T-helper 17 cell (primary cell): Measurements from ENCODE around the gene NUP133. TPM values are rescaled to one million over a fixed set of nuclear protein-coding genes. Genes with fewer than 3 reads are reported as not detected.

Experiments used
- ATAC-seq: fragments of 150-1000 bp; cut with Tn5 transposase; 2 replicates; pipeline ENCODE4 v1.10.0; 2021; ENCODE audit warnings: mild to moderate bottlenecking, moderate library complexity
- DNase-seq, 3 donors: peaks; one replicate each; pipeline versions ENCODE4 v3.0.0 to v3.0.0-alpha.2; 2020 to 2021
- H3K9me3 ChIP-seq: one replicate; pipeline ENCODE4 v1.7.0; 2013; ENCODE audit warnings: low read length, mild to moderate bottlenecking; ENCODE audit not compliant: control insufficient read depth, poor library complexity, severe bottlenecking
- H3K27ac Mint-ChIP-seq: one replicate; pipeline ENCODE4 v1.8.0; 2022; ENCODE audit warnings: mild to moderate bottlenecking, moderate library complexity, mixed read lengths
- H3K27me3 Mint-ChIP-seq: one replicate; pipeline ENCODE4 v1.8.0; 2022; ENCODE audit warnings: mixed read lengths
- H3K36me3 Mint-ChIP-seq: one replicate; pipeline ENCODE4 v1.8.0; 2022; ENCODE audit warnings: low read depth, mixed read lengths
- H3K4me1 Mint-ChIP-seq: one replicate; pipeline ENCODE4 v1.8.0; 2022; ENCODE audit warnings: mild to moderate bottlenecking, mixed read lengths
- H3K4me3 Mint-ChIP-seq: one replicate; pipeline ENCODE4 v1.8.0; 2022; ENCODE audit warnings: mild to moderate bottlenecking, moderate library complexity, mixed read lengths
- total RNA-seq, 4 donors: library from RNA in 2 of 4; stranded (reverse) in 2 of 4; gene quantifications; one replicate each; pipeline ENCODE4 v1.2.3 and lab custom pipeline; 2022 to 2026

Gene NUP133
- total RNA-seq, 2 donors from 2014 or later = 26.0 to 35.9 TPM

GRCh38 chr1:229457436-229457835, 50.7 kb downstream of the NUP133 start:
- no peaks in the 10 kb centered on the region for H3K9me3 ChIP-seq
- Mint-ChIP-seq H3K27me3 (no peaks in the 10 kb centered on the region), H3K27ac (peak overlapping the region; percentile 43), H3K36me3 (peaks cover 8% of the 10 kb centered on the region), H3K4me3 (no peak overlapping the region), H3K4me1 (peaks cover 6% of the 10 kb centered on the region)
- ATAC-seq = no peak
- DNase-seq = no peak

GRCh38 chr1:229456016-229456415, 52.1 kb downstream of the NUP133 start:
- ATAC-seq = no peak
- H3K4me1 Mint-ChIP-seq = peaks cover 6% of the 10 kb centered on the region
- H3K9me3 ChIP-seq = no peaks in the 10 kb centered on the region
- no peak overlapping the region for H3K4me3 Mint-ChIP-seq
- no peaks in the 10 kb centered on the region for H3K27me3 Mint-ChIP-seq
- DNase-seq = no peak
- H3K36me3 Mint-ChIP-seq = peaks cover 8% of the 10 kb centered on the region
- peak overlapping the region; percentile 43 for H3K27ac Mint-ChIP-seq

GRCh38 chr1:229454056-229454455, 54.1 kb downstream of the NUP133 start:
- Mint-ChIP-seq H3K4me3 (no peak overlapping the region), H3K36me3 (peaks cover 2% of the 10 kb centered on the region), H3K27me3 (no peaks in the 10 kb centered on the region), H3K4me1 (peaks cover 6% of the 10 kb centered on the region), H3K27ac (no peak overlapping the region)
- no peak for ATAC-seq
- H3K9me3 ChIP-seq = no peaks in the 10 kb centered on the region
- no peak for DNase-seq

DNA sequence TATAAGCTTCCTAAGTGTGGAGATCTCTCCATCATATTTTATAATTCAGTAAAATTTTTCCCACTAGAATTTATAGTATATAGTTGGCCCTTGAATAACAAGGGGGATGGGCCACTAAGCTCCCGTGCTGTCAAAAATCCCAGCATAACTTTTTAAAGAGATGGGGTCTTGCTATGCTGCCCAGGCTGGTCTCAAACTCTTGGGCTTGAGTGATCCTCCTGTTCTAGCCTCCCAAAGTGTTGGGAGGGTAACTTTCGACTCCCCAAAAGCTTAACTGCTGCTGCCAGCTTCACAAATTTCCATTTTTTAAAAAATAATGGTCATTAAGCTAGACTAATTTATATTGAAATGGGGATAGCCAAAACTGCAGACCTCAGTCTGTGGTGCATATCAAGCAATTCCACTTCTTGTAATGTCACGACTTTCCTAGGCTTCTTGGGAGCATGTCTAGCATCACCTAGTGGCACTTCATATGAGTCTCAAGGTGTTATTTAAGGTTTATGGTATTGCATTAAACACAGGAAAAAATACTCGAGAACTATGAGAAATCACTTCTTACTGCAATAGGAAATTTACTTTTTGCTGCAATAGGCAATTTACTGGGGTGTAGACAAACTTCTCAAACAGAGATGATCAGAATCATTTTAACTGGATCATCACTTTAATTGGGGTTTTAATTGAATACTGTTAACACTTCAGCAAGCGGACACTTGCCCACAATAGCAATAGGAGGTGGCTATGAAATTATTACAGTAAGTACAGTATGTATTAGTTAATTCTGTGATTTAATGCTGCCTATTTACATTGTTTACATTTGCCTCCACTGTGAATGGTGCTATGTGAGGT, 55.0 kb downstream of the NUP133 start:
- no peak overlapping the region for H3K4me3 Mint-ChIP-seq
- H3K4me1 Mint-ChIP-seq = peaks cover 6% of the 10 kb centered on the region
- no peaks in the 10 kb centered on the region for H3K27me3 Mint-ChIP-seq
- peaks cover 2% of the 10 kb centered on the region for H3K36me3 Mint-ChIP-seq
- ATAC-seq (no peak), DNase-seq (no peak)
- H3K27ac Mint-ChIP-seq = no peak overlapping the region
- H3K9me3 ChIP-seq = no peaks in the 10 kb centered on the region

DNA sequence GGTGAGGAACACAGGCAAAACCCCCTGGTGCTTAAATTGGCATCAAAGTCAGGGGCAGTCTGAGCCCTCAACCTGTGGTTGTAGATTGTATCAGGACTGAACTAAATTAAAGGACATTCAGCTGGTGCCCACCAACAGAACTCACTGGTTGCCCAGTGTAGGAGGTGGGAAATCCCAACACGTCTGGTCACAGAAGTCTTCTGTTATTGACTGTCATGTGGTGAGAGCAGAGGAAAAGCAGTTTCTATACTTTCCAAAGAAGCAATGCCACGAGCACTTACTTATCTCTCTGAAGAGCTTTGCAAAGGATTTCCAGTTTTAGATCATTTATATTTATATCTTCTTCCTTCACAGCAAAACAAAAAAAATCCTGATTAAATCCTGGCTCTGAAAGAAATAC, 59.3 kb downstream of the NUP133 start:
- Mint-ChIP-seq H3K27ac (no peak overlapping the region), H3K4me3 (no peak overlapping the region), H3K27me3 (no peaks in the 10 kb centered on the region), H3K4me1 (no peaks in the 10 kb centered on the region), H3K36me3 (no peaks in the 10 kb centered on the region)
- DNase-seq (no peak), ATAC-seq (no peak)
- H3K9me3 ChIP-seq = no peaks in the 10 kb centered on the region

DNA sequence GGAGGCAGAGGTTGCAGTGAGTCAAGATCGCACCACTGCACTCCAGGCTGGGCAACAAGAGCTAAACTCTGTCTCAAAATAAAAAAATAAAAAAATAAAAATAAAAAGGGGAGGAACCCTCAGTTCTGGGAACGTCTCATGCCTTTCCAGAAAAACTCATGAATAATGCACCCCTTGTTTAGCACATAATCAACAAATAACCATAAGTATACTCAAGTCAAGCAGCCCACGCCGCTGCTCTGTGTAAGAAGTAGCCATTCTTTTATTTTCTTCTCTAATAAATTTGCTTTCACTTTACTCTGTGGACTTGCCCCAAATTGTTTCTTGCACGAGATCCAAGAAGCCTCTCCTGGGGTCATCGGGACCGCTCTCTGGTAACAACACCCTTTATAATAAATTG, 59.8 kb downstream of the NUP133 start:
- Mint-ChIP-seq H3K27me3 (no peaks in the 10 kb centered on the region), H3K27ac (no peak overlapping the region), H3K4me3 (no peak overlapping the region), H3K36me3 (no peaks in the 10 kb centered on the region), H3K4me1 (no peaks in the 10 kb centered on the region)
- no peak for DNase-seq
- H3K9me3 ChIP-seq = no peaks in the 10 kb centered on the region
- no peak for ATAC-seq

- H3K9me3 ChIP-seq = no peaks in the 10 kb centered on the region
- no peak overlapping the region for H3K27ac Mint-ChIP-seq
- DNase-seq (no peak), ATAC-seq (no peak)
- no peaks in the 10 kb centered on the region for H3K36me3 Mint-ChIP-seq
- no peaks in the 10 kb centered on the region for H3K4me1 Mint-ChIP-seq
- no peak overlapping the region for H3K4me3 Mint-ChIP-seq
- H3K27me3 Mint-ChIP-seq = no peaks in the 10 kb centered on the region
These were observed 60.3 kb downstream of the NUP133 start for GRCh38 chr1:229447809-229448252.

DNA sequence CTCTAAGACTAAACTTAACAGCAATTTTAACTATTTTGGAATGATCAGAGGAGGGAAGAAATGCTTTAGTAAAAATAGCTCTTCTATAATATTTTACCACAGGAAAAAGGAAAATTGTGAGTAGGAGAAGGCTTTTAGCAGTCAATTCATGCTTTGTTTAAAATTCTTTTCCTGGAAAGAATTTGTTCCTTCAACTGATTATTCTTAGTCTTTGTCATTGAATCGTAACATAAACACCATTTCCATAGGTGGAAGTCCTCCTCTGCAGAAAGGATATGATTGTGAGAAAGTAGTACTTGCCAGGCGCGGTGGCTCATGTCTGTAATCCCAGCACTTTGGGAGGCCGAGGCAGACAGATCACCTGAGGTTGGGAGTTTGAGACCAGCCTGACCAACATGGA, 62.3 kb downstream of the NUP133 start:
- Mint-ChIP-seq H3K36me3 (no peaks in the 10 kb centered on the region), H3K4me1 (no peaks in the 10 kb centered on the region), H3K27ac (no peak overlapping the region), H3K27me3 (no peaks in the 10 kb centered on the region), H3K4me3 (no peak overlapping the region)
- DNase-seq (no peak), ATAC-seq (no peak)
- no peaks in the 10 kb centered on the region for H3K9me3 ChIP-seq

GRCh38 chr1:229440851-229441537, 67.1 kb downstream of the NUP133 start:
- H3K27me3 Mint-ChIP-seq = peaks cover 12% of the 10 kb centered on the region
- DNase-seq (no peak), ATAC-seq (no peak)
- peaks cover 2% of the 10 kb centered on the region for H3K36me3 Mint-ChIP-seq
- H3K27ac Mint-ChIP-seq = no peak overlapping the region
- no peak overlapping the region for H3K4me3 Mint-ChIP-seq
- peaks cover 2% of the 10 kb centered on the region for H3K4me1 Mint-ChIP-seq
- H3K9me3 ChIP-seq = no peaks in the 10 kb centered on the region

GRCh38 chr1:229438021-229438420, 70.1 kb downstream of the NUP133 start:
- Mint-ChIP-seq H3K27me3 (peaks cover 36% of the 10 kb centered on the region), H3K27ac (no peak overlapping the region), H3K4me1 (peaks cover 8% of the 10 kb centered on the region), H3K4me3 (no peak overlapping the region), H3K36me3 (peaks cover 2% of the 10 kb centered on the region)
- no peaks in the 10 kb centered on the region for H3K9me3 ChIP-seq
- DNase-seq = no peak
- no peak for ATAC-seq

GRCh38 chr1:229437443-229437842, 70.7 kb downstream of the NUP133 start:
- no peaks in the 10 kb centered on the region for H3K9me3 ChIP-seq

GRCh38 chr1:229436201-229436600, 71.9 kb downstream of the NUP133 start:
- no peak for ATAC-seq

More at GRCh38 chr1:229437443-229437842, 70.7 kb downstream of the NUP133 start:
- H3K4me3 Mint-ChIP-seq = no peak overlapping the region
- peaks cover 40% of the 10 kb centered on the region for H3K27me3 Mint-ChIP-seq
- H3K36me3 Mint-ChIP-seq = peaks cover 2% of the 10 kb centered on the region
- no peak for DNase-seq
- peaks cover 8% of the 10 kb centered on the region for H3K4me1 Mint-ChIP-seq
- no peak overlapping the region for H3K27ac Mint-ChIP-seq
- ATAC-seq = no peak

GRCh38 chr1:229434641-229435051, 73.5 kb downstream of the NUP133 start:
- Mint-ChIP-seq H3K36me3 (peaks cover 4% of the 10 kb centered on the region), H3K27ac (no peak overlapping the region), H3K4me3 (no peak overlapping the region), H3K4me1 (peaks cover 26% of the 10 kb centered on the region), H3K27me3 (peaks cover 61% of the 10 kb centered on the region)
- ATAC-seq (no peak), DNase-seq (no peak)
- no peaks in the 10 kb centered on the region for H3K9me3 ChIP-seq

More at GRCh38 chr1:229436201-229436600, 71.9 kb downstream of the NUP133 start:
- H3K9me3 ChIP-seq = no peaks in the 10 kb centered on the region
- Mint-ChIP-seq H3K27me3 (peaks cover 48% of the 10 kb centered on the region), H3K36me3 (peaks cover 4% of the 10 kb centered on the region), H3K4me1 (peaks cover 19% of the 10 kb centered on the region), H3K4me3 (no peak overlapping the region), H3K27ac (no peak overlapping the region)
- DNase-seq = no peak
